ENCODE measurements around the gene C16orf78. TPM values are rescaled to one million over a fixed set of nuclear protein-coding genes. Genes with fewer than 3 reads are reported as not detected.

C16orf78 gene
- total RNA-seq, 1 experiment from 2014 or later, result not detected

GRCh38 chr16:49378816-49379215 lies 5.2 kb downstream of the C16orf78 start:
- no peak for DNase-seq (ENCODE audit: low read depth in 1 of 2, low spot score in 2 of 2)
- 0 out of 2 replicates have a peak, but pooled peaks cover 3% of the 10 kb centered on the region for H3K9me3 ChIP-seq (replicated peaks)
- no peak overlapping the region for H3K27ac ChIP-seq
- no peaks in the 10 kb centered on the region for H3K27me3 ChIP-seq (replicated peaks)
- no peak overlapping the region for H3K4me3 ChIP-seq
- no peaks in the 10 kb centered on the region for H3K36me3 ChIP-seq
- no peaks in the 10 kb centered on the region for H3K4me1 ChIP-seq (replicated peaks)

GRCh38 chr16:49382916-49383315 lies 9.3 kb downstream of the C16orf78 start:
- no peaks in the 10 kb centered on the region for H3K36me3 ChIP-seq
- H3K4me1 ChIP-seq (replicated peaks), result no peaks in the 10 kb centered on the region
- peak in 1 of 2 experiments; percentile 30 for DNase-seq (ENCODE audit: low read depth in 1 of 2, low spot score in 2 of 2)
- H3K9me3 ChIP-seq (replicated peaks), result 0 out of 2 replicates have a peak, but pooled peaks cover 3% of the 10 kb centered on the region
- no peak overlapping the region for H3K4me3 ChIP-seq
- no peaks in the 10 kb centered on the region for H3K27me3 ChIP-seq (replicated peaks)
- no peak overlapping the region for H3K27ac ChIP-seq

- H3K9me3 ChIP-seq (replicated peaks), result no peaks in the 10 kb centered on the region
- H3K4me3 ChIP-seq, result no peak overlapping the region
Observed at GRCh38 chr16:49395021-49395420, 21.4 kb downstream of the C16orf78 start.

GRCh38 chr16:49396206-49396720 lies 22.7 kb downstream of the C16orf78 start:
- no peak for DNase-seq (ENCODE audit: low read depth in 1 of 2, low spot score in 2 of 2)
- H3K4me3 ChIP-seq, result no peak overlapping the region
- no peak overlapping the region for H3K27ac ChIP-seq
- H3K4me1 ChIP-seq (replicated peaks), result no peaks in the 10 kb centered on the region
- no peaks in the 10 kb centered on the region for H3K9me3 ChIP-seq (replicated peaks)
- H3K36me3 ChIP-seq, result no peaks in the 10 kb centered on the region
- peaks cover 3% of the 10 kb centered on the region; the same call in 1 of the 2 replicates for H3K27me3 ChIP-seq (replicated peaks)

More at GRCh38 chr16:49395021-49395420, 21.4 kb downstream of the C16orf78 start:
- no peaks in the 10 kb centered on the region for H3K4me1 ChIP-seq (replicated peaks)
- no peak overlapping the region for H3K27ac ChIP-seq
- H3K36me3 ChIP-seq, result no peaks in the 10 kb centered on the region
- no peak for DNase-seq (ENCODE audit: low read depth in 1 of 2, low spot score in 2 of 2)
- H3K27me3 ChIP-seq (replicated peaks), result peaks cover 6% of the 10 kb centered on the region; the same call in 1 of the 2 replicates

- Histone ChIP-seq H3K36me3 (no peaks in the 10 kb centered on the region), H3K27ac (no peak overlapping the region), H3K9me3 (replicated peaks) (0 out of 2 replicates have a peak, but pooled peaks cover 3% of the 10 kb centered on the region), H3K4me1 (replicated peaks) (no peaks in the 10 kb centered on the region), H3K4me3 (no peak overlapping the region), H3K27me3 (replicated peaks) (no peaks in the 10 kb centered on the region)
- DNase-seq (ENCODE audit: low read depth in 1 of 2, low spot score in 2 of 2), result no peak
Observed at GRCh38 chr16:49398761-49399160, 25.2 kb downstream of the C16orf78 start.

GRCh38 chr16:49399594-49400364 lies 26.2 kb downstream of the C16orf78 start:
- no peak for DNase-seq (ENCODE audit: low read depth in 1 of 2, low spot score in 2 of 2)
- H3K4me3 ChIP-seq, result no peak overlapping the region
- no peaks in the 10 kb centered on the region for H3K27me3 ChIP-seq (replicated peaks)
- H3K36me3 ChIP-seq, result no peaks in the 10 kb centered on the region
- no peaks in the 10 kb centered on the region for H3K4me1 ChIP-seq (replicated peaks)
- H3K9me3 ChIP-seq (replicated peaks), result 0 out of 2 replicates have a peak, but pooled peaks cover 3% of the 10 kb centered on the region
- H3K27ac ChIP-seq, result no peak overlapping the region

GRCh38 chr16:49400611-49401010 lies 27.0 kb downstream of the C16orf78 start:
- Histone ChIP-seq H3K36me3 (no peaks in the 10 kb centered on the region), H3K27me3 (replicated peaks) (no peaks in the 10 kb centered on the region), H3K9me3 (replicated peaks) (0 out of 2 replicates have a peak, but pooled peaks cover 3% of the 10 kb centered on the region), H3K27ac (no peak overlapping the region), H3K4me1 (replicated peaks) (no peaks in the 10 kb centered on the region), H3K4me3 (no peak overlapping the region)
- no peak for DNase-seq (ENCODE audit: low read depth in 1 of 2, low spot score in 2 of 2)

- Histone ChIP-seq H3K4me3 (no peak overlapping the region), H3K9me3 (replicated peaks) (0 out of 2 replicates have a peak, but pooled peaks cover 3% of the 10 kb centered on the region), H3K27ac (no peak overlapping the region), H3K27me3 (replicated peaks) (no peaks in the 10 kb centered on the region), H3K4me1 (replicated peaks) (no peaks in the 10 kb centered on the region), H3K36me3 (no peaks in the 10 kb centered on the region)
- DNase-seq (ENCODE audit: low read depth in 1 of 2, low spot score in 2 of 2), result peak in 1 of 2 experiments; percentile 28
Observed at GRCh38 chr16:49405123-49405522, 31.5 kb downstream of the C16orf78 start.

- peak in 1 of 2 experiments; percentile 1 for DNase-seq (ENCODE audit: low read depth in 1 of 2, low spot score in 2 of 2)
- H3K4me3 ChIP-seq, result no peak overlapping the region
- H3K4me1 ChIP-seq (replicated peaks), result no peaks in the 10 kb centered on the region
Observed at GRCh38 chr16:49405530-49405929, 31.9 kb downstream of the C16orf78 start.

GRCh38 chr16:49407873-49408550 lies 34.4 kb downstream of the C16orf78 start:
- 0 out of 2 replicates have a peak, but pooled peaks cover 3% of the 10 kb centered on the region for H3K9me3 ChIP-seq (replicated peaks)
- H3K27ac ChIP-seq, result no peak overlapping the region
- H3K4me1 ChIP-seq (replicated peaks), result no peaks in the 10 kb centered on the region
- H3K36me3 ChIP-seq, result no peaks in the 10 kb centered on the region
- DNase-seq (ENCODE audit: low read depth in 1 of 2, low spot score in 2 of 2), result peak; percentile 67 to 85
- no peaks in the 10 kb centered on the region for H3K27me3 ChIP-seq (replicated peaks)
- no peak overlapping the region for H3K4me3 ChIP-seq

More at GRCh38 chr16:49405530-49405929, 31.9 kb downstream of the C16orf78 start:
- Histone ChIP-seq H3K9me3 (replicated peaks) (0 out of 2 replicates have a peak, but pooled peaks cover 3% of the 10 kb centered on the region), H3K36me3 (no peaks in the 10 kb centered on the region), H3K27me3 (replicated peaks) (no peaks in the 10 kb centered on the region), H3K27ac (no peak overlapping the region)

GRCh38 chr16:49409121-49409520 lies 35.5 kb downstream of the C16orf78 start:
- H3K27me3 ChIP-seq (replicated peaks), result no peaks in the 10 kb centered on the region
- no peaks in the 10 kb centered on the region for H3K9me3 ChIP-seq (replicated peaks)
- DNase-seq (ENCODE audit: low read depth in 1 of 2, low spot score in 2 of 2), result no peak
- H3K36me3 ChIP-seq, result no peaks in the 10 kb centered on the region
- no peak overlapping the region for H3K27ac ChIP-seq
- H3K4me3 ChIP-seq, result no peak overlapping the region
- H3K4me1 ChIP-seq (replicated peaks), result no peaks in the 10 kb centered on the region

GRCh38 chr16:49410226-49410625 lies 36.6 kb downstream of the C16orf78 start:
- Histone ChIP-seq H3K9me3 (replicated peaks) (no peaks in the 10 kb centered on the region), H3K4me3 (no peak overlapping the region), H3K27me3 (replicated peaks) (no peaks in the 10 kb centered on the region), H3K27ac (no peak overlapping the region), H3K36me3 (no peaks in the 10 kb centered on the region), H3K4me1 (replicated peaks) (no peaks in the 10 kb centered on the region)
- DNase-seq (ENCODE audit: low read depth in 1 of 2, low spot score in 2 of 2), result no peak

GRCh38 chr16:49411121-49411970 lies 37.7 kb downstream of the C16orf78 start:
- Histone ChIP-seq H3K4me1 (replicated peaks) (no peaks in the 10 kb centered on the region), H3K27ac (no peak overlapping the region), H3K36me3 (no peaks in the 10 kb centered on the region), H3K4me3 (no peak overlapping the region), H3K27me3 (replicated peaks) (no peaks in the 10 kb centered on the region), H3K9me3 (replicated peaks) (no peaks in the 10 kb centered on the region)
- DNase-seq (ENCODE audit: low read depth in 1 of 2, low spot score in 2 of 2), result no peak
